GDM1 (cell line): ENCODE measurements around the gene ITCH.
"Not testable (repeated sequence)": the region's sequence is repeated elsewhere in the genome, so short reads cannot be mapped to it uniquely, and the experiment has no call there.

Source experiments
- DNase-seq: peaks from one replicate; lab custom pipeline; 2025; lab: John Stamatoyannopoulos, UW

Gene ITCH

DNA sequence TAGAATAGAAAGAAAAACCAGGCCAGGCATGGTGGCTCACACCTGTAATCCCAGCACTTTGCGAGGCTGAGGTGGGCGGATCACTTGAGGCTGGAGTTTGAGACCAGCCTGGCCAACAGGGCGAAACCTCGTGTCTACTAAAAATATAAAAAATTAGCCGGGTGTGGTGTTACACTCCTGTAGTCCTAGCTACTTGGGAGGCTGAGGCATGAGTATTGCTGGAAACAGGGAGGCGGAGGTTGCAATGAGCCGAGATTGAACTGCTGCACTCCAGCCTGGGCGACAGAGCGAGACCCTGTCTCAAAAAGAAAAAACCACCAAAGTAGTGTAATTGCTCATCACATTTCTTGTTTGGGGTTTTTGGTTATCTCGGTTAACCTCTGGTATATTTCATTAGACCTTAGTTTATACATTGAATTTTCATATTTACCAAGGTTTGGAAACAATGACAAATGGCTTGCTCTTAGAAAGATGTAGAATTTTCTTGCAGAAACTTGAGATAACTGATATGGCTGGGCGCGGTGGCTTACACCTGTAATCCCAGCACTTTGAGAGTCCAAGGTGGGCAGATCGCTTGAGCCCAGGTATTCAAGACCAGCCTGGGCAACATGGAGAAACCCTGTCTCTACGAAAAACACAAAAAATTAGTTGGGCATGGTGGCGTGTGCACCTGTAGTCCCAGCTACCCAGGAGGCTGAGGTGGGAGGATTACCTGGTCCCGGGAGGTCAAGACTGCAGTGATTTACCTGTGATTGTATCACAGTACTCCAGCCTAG is 14.2 kb downstream of the ITCH start:
- DNase-seq = no peak

DNA sequence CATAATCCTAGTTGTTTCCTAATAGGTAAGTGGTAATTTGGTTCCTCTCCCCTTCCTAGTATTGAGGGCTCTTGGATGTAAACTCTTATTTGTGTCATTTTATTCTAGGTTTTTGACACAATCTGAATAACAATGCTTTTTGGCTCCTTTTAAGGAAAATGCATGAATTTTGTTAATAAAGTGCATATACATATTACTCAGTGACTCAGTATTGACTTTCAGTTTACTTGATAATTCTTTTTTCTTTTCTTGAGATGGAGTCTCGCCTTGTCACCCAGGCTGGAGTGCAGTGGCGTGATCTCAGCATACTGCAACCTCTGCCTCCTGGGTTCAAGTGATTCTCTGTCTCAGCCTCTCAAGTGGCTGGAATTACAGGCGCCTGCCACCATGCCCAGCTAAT is 19.1 kb downstream of the ITCH start:
- DNase-seq = no peak

DNA sequence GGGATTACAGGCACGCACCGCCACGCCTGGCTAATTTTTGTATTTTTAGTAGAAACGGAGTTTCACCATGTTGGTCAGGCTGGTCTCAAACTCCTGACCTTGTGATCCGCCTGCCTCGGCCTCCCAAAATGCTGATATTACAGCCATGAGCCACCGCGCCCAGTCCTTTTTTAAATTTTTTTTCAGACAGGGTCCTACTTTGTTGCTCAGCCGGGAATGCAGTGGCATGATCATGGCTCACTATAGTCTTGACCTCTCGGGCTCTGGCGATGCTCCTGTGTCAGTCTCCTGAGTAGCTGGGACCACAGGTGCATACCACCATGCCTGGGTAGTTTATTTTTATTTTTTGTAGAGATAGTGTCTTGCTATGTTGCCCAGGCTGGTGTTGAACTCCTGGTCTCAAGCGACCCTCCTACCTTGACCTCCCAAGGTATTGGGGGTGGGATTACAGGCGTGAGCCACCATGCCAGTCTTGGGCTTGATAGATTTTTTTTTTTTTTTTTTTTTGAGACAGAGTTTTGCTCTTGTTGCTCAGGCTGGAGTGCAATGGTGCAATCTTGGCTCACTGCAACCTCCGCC is 19.9 kb downstream of the ITCH start:
- DNase-seq = not testable (repeated sequence)

DNA sequence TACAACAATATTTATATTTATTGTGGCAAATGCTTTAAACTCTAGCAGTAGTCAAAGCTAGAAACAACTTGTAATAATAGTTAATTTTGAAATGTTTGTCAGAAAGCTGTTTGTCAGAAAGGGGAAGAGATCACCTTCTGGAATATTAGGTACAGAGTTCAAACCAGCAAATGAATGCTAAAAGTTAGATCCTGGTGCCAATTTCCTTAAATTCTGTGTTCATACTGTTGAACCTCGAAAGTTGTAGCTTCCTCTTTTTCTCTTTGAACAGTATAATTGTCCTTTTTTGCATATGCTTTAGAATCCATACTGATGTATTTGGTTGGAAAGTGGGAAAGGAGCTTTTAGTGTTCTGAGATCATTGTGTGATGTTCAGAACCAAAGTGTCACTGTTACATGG is 22.4 kb downstream of the ITCH start:
- DNase-seq = no peak

DNA sequence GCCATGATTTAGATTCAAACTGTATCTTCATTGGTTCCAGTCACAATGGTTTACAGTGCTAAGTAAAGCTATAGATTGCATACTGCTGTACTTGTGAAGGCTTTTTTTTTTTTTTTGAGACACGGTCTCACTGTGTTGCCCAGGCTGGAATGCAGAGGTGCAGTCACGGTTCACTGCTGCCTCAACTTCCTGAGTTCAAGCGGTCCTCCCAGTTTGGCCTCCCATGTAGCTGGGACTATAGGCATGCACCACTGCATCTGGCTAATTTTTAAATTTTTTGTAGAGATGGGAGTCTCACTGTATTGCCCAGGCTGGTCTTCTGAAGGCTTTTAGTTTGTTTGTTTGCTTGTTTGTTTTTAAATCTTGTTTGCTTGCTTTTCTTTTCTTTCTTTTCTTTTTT is 24.9 kb downstream of the ITCH start:
- DNase-seq = no peak

DNA sequence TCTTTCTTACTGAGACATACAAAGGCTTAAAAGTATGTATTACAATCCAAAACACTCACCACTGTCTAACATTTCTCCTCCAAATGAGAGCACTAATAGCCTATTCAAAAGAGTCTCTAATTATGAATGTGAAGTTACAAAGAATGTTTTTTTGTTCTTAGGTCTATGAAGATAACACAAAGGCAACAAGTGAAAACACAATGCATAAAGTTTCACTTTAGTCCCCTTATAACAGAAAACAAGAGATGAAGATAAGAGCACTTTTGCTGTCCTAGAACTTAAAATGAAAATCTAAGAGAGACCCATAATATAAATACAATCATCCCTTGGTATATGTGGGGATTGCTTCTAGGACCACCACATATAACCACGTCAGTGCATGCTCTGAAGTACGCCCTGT is 25.6 kb downstream of the ITCH start:
- no peak for DNase-seq

DNA sequence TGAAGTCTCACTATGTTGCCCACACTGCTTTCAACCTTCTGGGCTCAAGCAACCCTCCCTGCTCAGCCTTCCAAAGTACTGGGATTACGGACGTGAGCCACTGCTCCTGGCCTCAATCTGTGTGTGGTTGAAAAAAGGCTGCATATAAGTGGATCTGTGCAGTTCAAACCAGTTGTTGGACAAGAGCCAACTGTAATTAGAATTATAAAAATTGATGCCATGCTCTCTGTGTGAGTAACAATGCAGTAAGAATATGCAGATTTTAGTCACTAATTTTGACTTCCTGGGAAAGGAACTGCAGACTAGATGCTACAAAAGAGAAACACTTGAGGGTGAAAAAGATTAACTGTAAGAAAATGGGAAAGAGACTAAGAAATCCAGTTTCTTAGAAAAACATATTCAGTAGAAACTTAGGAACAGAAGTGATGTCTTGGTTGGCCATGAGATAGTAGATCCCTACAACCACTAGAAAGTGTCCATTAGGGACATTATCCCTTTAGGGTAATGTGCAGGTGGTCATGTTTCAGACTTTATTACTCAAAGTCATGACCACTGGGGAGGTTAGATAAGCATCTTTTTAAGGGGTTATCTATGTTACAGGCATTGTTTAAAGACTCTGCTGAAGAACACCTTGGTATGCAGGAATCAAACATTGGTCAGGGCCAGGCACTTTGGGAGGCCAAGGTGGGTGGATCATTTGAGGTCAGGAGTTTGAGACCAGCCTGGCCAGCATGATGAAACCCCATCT is 26.3 kb downstream of the ITCH start:
- no peak for DNase-seq

- no peak for DNase-seq
These were observed 27.0 kb downstream of the ITCH start for GRCh38 chr20:34389954-34390555.

- no peak for DNase-seq
These were observed 33.3 kb downstream of the ITCH start for GRCh38 chr20:34396408-34396807.

DNA sequence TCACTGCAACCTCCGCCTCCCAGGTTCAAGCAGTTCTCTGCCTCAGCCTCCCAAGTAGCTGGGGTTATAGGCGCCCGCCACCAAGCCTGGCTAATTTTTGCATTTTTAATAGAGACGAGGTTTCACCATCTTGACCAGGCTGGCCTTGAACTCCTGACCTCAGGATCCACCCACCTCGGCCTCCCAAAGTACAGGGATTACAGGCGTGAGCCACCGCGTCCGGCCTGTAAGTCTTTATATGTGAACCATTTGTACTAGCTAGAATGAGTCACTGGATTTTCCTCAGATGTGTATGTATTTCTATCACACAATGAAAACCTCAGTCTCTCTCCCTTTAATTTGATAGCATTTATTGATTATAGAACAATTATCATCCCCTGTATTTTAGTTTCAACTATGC is 34.0 kb downstream of the ITCH start:
- DNase-seq = no peak

GRCh38 chr20:34400776-34401175 is 37.7 kb downstream of the ITCH start:
- DNase-seq = not testable (repeated sequence)

GRCh38 chr20:34401741-34402455 is 38.8 kb downstream of the ITCH start:
- no peak for DNase-seq

DNA sequence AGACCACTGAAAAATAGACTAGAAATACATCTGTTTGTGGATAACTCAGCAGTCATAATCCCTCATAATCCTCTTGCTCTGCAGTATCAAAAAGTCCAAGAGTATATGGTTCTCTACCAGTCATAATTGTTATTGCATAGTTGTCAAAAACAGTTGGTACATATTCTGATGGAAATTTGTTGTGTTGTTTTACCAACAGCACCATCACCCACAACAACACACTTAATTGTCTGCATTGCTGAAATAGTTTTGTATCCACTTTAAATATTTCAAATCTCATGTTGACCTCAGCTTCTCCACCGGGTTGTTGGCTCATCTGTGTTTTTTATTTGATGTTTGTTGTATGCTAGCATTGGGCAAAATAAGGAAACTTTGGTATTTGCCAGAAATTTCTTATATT is 39.4 kb downstream of the ITCH start:
- no peak for DNase-seq

DNA sequence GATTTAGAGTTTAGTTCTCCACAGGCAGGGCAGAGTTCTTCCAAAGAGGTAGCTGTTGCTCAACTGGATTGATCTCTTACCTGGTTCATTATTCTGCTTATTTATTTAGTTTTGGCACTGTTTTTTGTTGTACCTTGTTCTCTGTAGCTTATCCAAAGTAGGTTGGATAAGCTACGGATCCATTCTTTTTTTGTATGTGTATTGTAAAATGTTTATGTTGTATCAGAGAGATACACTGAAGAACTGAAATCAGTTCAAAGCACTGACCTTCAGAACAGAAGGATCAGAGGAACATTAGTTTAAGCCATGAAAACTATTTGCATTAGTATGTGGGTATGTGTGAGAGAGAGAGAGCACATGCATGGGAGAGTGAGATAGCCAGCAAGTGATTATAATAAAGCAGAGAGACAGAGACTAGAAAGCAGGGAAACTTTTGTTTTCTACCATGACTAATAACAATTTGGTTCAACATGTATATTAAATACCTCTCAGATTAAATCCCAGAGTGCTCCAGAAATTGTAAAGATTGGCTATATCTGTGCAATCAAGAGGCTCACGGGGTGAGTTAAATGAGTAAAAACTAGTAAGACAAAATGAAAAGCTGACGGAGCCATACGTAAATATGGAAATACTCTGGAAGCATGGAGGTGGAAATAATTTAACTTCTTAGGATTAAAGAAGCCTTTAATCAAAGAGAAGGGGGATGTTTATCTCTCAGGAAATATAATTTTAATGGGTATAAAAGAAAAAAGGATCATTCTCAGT is 40.2 kb downstream of the ITCH start:
- DNase-seq = no peak

DNA sequence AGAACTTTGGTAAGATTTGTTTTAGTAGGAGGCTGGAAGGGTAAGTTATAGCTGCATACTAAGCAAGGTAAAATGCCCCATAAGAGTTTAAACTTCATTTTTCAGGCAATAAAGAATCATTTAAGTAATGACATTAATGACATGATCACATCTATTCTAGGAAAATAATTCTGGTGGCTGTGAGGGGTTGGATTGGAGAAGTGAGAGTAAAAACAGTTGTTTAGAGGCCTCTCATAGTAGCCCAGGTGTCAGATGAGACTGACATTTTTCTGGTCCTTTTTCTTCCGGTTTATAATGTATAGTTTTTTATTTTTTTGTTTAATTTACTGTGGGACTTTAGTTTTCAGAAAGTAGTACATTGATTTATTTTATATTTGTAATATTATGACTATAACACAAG is 40.8 kb downstream of the ITCH start:
- DNase-seq = no peak

GRCh38 chr20:34404803-34405202 is 41.7 kb downstream of the ITCH start:
- DNase-seq = no peak

- not testable (repeated sequence) for DNase-seq
These were observed 42.2 kb downstream of the ITCH start for GRCh38 chr20:34405247-34405651.

GRCh38 chr20:34405942-34406341 is 42.9 kb downstream of the ITCH start:
- not testable (repeated sequence) for DNase-seq

DNA sequence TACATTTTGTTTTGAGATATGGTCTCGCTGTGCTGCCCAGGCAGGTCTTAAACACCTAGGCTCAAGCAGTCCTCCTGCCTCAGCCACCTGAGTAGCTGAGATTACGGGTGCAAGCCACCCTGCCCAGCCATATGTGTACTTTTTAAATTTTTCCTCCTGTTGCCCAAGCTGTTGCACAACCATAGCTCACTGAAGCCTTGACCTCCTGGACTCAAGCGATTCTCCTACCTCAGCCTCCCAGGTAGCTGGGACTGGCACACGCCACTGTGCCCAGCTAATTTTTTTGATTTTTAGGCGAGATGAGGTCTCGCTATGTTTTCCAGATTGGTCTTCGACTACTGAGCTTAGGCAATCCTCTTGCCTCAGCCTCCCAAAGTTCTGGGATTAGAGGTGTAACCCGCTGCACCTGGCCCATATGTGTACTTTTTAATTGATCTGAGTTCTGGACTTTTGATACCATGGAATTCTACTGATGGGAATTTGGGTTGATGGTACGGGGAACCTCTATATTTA is 44.9 kb downstream of the ITCH start:
- DNase-seq = no peak

DNA sequence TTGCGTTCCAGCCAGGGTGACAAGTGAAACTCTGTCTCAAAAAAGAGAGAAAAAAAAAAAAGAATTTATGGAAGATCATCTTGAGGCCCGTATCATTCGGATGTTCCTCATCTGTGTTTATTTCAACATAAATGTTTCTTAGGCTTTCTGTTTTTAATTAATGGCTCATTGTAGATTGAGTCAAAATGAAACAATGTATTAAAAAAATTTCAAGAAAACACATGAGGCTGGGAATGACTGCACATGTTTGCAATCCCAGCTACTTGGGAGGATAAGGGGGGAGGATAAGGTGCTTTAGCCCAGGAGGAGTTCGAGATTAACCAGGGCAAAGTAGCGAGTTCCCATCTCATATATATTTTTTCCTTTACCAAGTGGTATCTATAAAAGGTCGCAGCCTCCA is 47.3 kb downstream of the ITCH start:
- DNase-seq = no peak

DNA sequence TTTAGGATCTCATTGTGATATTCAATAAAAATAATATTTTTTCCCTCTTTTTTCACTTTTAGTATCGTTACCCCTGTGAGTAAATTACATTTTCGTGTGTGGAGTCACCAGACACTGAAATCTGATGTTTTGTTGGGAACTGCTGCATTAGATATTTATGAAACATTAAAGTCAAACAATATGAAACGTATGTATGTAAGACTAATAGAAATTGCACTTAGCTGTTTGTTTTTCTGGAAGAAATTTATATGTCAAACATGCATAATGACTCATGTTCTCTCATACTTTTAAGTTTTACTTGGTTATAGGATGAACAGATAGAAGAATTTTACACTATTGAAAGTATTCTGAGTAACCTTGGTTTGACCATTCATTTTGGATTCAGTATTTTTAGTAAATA is 49.4 kb downstream of the ITCH start:
- DNase-seq = no peak
